Testis (tissue), 5 donors: ENCODE results near the gene ATE1. TPM values are rescaled to one million over a fixed set of nuclear protein-coding genes. Genes with fewer than 3 reads are reported as not detected.

ENCODE experiments used
- DNase-seq: peaks from one replicate; pipeline ENCODE4 v3.0.0-alpha.2; 2019
- H3K27ac ChIP-seq, 2 donors: fragments of 200-600 bp; sonication (generic); one replicate each; pipeline ENCODE4 v1.5.1; 2019
- H3K27me3 ChIP-seq: fragments of 200-600 bp; sonication (generic); one replicate; pipeline ENCODE4 v1.5.1; 2019
- H3K36me3 ChIP-seq: fragments of 200-600 bp; sonication (generic); one replicate; pipeline ENCODE4 v1.5.1; 2017; ENCODE audit warnings: low read depth; ENCODE audit errors: missing control alignments
- H3K4me1 ChIP-seq: fragments of 200-600 bp; sonication (generic); one replicate; pipeline ENCODE4 v1.5.1; 2019
- H3K4me3 ChIP-seq, 2 donors: fragments of 200-600 bp; sonication (generic); one replicate each; pipeline ENCODE4 v1.5.1; 2017 to 2019
- H3K9me3 ChIP-seq: fragments of 200-600 bp; sonication (generic); one replicate; pipeline ENCODE4 v1.5.1; 2017
- CTCF ChIP-seq, 3 experiments: fragments of 450-650 bp in 2 of 3; fragments of 200-600 bp in 1 of 3; sonication (generic) in 1 of 3; IDR thresholded peaks; one replicate each; pipeline ENCODE4 v1.5.1; 2016 to 2019; ENCODE audit warnings: antibody characterized with exemption in 3 of 3, mild to moderate bottlenecking in 2 of 3, moderate library complexity in 1 of 3
- POLR2A ChIP-seq: fragments of 450-650 bp; IDR thresholded peaks from one replicate; pipeline ENCODE4 v1.6.1; 2017; ENCODE audit warnings: antibody characterized with exemption, mild to moderate bottlenecking, moderate library complexity
- WGBS, 2 donors: methylation state at CpG; one replicate each; pipeline ENCODE4 v1.1.5; 2018; 5-methylcytosine and 5-hydroxymethylcytosine counted together
- intact Hi-C: fragments of 100-400 bp; cut with DNase I; formaldehyde crosslinking; loops from one replicate; pipeline ENCODE4 v1.15.1; 2023; ENCODE audit warnings: low total_unique reads
- long read RNA-seq, 2 donors: transcript quantifications; one replicate each; lab custom pipeline, GENCODE V29; 2026
- polyA plus RNA-seq: library from polyadenylated mRNA; stranded (reverse); fragments of 350-450 nt; fragmentation: Illumina TruSeq; extraction: RNeasy Lipid Tissue Mini Kit (QIAGEN cat#74804); gene quantifications from one replicate; pipeline ENCODE4 v1.2.3, GENCODE V29; 2014; ENCODE audit warnings: low read depth, low replicate concordance; ENCODE audit not compliant: insufficient read depth
- total RNA-seq, 2 donors: library from RNA; depleted of rRNA; stranded (reverse); fragments of >200 nt; gene quantifications; one replicate each; pipeline ENCODE4 v1.2.3, GENCODE V29; 2016

Gene ATE1
- total RNA-seq (10 to 100 TPM; 34.0 to 41.9 TPM), polyA plus RNA-seq (29.8 TPM)
- long read RNA-seq, donor 1, full-length matches to known transcripts = 6 of 17 reads
- long read RNA-seq, donor 1, partial matches to known transcripts = 11 of 17 reads
- long read RNA-seq, donor 1, other reads (novel, unspliced or antisense) = 0 of 17 reads
- long read RNA-seq, donor 2, full-length matches to known transcripts = 8 of 8 reads
- long read RNA-seq, donor 2, partial matches to known transcripts = 0 of 8 reads
- long read RNA-seq, donor 2, other reads (novel, unspliced or antisense) = 0 of 8 reads

- H3K4me3 ChIP-seq = peak within 1 kb of the TSS; percentile 89 to 98
- no peaks in the 10 kb centered on the region for H3K27me3 ChIP-seq
- TF ChIP-seq CTCF (IDR thresholded peaks at IDR 0.05) = no peak
- TF ChIP-seq POLR2A = no peak
- DNase-seq = peak; percentile 92
- peak within 1 kb of the TSS; percentile 95 to 99 for H3K27ac ChIP-seq
- H3K9me3 ChIP-seq = no peaks in the 10 kb centered on the region
- H3K36me3 ChIP-seq = no peaks in the 10 kb centered on the region
- peaks cover 15% of the 10 kb centered on the region for H3K4me1 ChIP-seq
- WGBS, 2 donors = 0% methylated on average over 24 to 52 of the region's 87 CpGs
- intact Hi-C loops = loop anchor here (10.0 kb wide), 1 partner anchor 187 kb away; no protein-coding TSS in a partner anchor
Measured at GRCh38 chr10:121927841-121928527, at the start of gene ATE1. ATE1 (minus strand) TSS chr10:121928031; CDS start chr10:121927949, 82 bp downstream.

GRCh38 chr10:121976607-121977006 lies 48.8 kb upstream of the ATE1 start:
- TF ChIP-seq CTCF (IDR thresholded peaks at IDR 0.05) (no peak), POLR2A (no peak)
- H3K9me3 ChIP-seq = no peaks in the 10 kb centered on the region
- WGBS, 2 donors = 90 to 94% methylated on average over 6 of the region's 6 CpGs
- H3K27ac ChIP-seq = no peak overlapping the region
- no peaks in the 10 kb centered on the region for H3K27me3 ChIP-seq
- H3K4me1 ChIP-seq = peaks cover 10% of the 10 kb centered on the region
- no peak overlapping the region for H3K4me3 ChIP-seq
- no peaks in the 10 kb centered on the region for H3K36me3 ChIP-seq
- no peak for DNase-seq
- intact Hi-C loops = no loop called here

GRCh38 chr10:121975295-121976086 lies 47.7 kb upstream of the ATE1 start:
- no peak for DNase-seq
- H3K36me3 ChIP-seq = no peaks in the 10 kb centered on the region
- H3K4me3 ChIP-seq = peak overlapping the region; percentile 92 to 96
- WGBS, 2 donors = 28 to 35% methylated on average over 8 to 21 of the region's 21 CpGs
- H3K27ac ChIP-seq = peak overlapping the region; percentile 94
- H3K27me3 ChIP-seq = no peaks in the 10 kb centered on the region
- TF ChIP-seq CTCF (IDR thresholded peaks at IDR 0.05) (peak in 1 of 3 experiments; percentile 75), POLR2A (no peak)
- intact Hi-C loops = no loop called here
- peaks cover 10% of the 10 kb centered on the region for H3K4me1 ChIP-seq
- H3K9me3 ChIP-seq = no peaks in the 10 kb centered on the region

GRCh38 chr10:121974535-121975294 lies 46.9 kb upstream of the ATE1 start, which contains the start of gene NSMCE4A:
NSMCE4A (minus strand) TSS chr10:121975217; CDS start chr10:121975165, 52 bp downstream.
- Histone ChIP-seq H3K27me3 (no peaks in the 10 kb centered on the region), H3K36me3 (no peaks in the 10 kb centered on the region), H3K9me3 (no peaks in the 10 kb centered on the region), H3K27ac (peak within 1 kb of the TSS; percentile 94), H3K4me1 (peaks cover 10% of the 10 kb centered on the region), H3K4me3 (peak within 1 kb of the TSS; percentile 92 to 96)
- 0% methylated on average over 48 of the region's 101 CpGs; no CpG with 5 or more reads in 1 of the 2 donors for WGBS, 2 donors
- TF ChIP-seq CTCF (IDR thresholded peaks at IDR 0.05) (peak in 1 of 3 experiments; percentile 46), POLR2A (no peak)
- intact Hi-C loops = no loop called here
- peak; percentile 74 for DNase-seq
